Calu3 (cell line): ENCODE results near the gene WDR55. TPM values are rescaled to one million over a fixed set of nuclear protein-coding genes. Genes with fewer than 3 reads are reported as not detected.

ENCODE experiments used
- BruUV-seq: library from RNA; stranded (reverse); fragments of 400-500 nt; replicated peaks from 2 replicates; lab custom pipeline; 2021; lab: Mats Ljungman, UMichigan
- CTCF ChIA-PET: fragments of 300-600 bp; sonication (Branson Sonifier 250); formaldehyde crosslinking; loops from one replicate; lab custom pipeline; 2022; ENCODE audit warnings: antibody characterized with exemption; lab: Charles Lee
- DNase-seq: peaks from one replicate; pipeline ENCODE4 v3.0.0; 2022
- H3K27ac Mint-ChIP-seq: one replicate; pipeline ENCODE4 v1.8.0; 2022; ENCODE audit warnings: mixed read lengths; ENCODE audit not compliant: unreplicated experiment
- H3K27me3 Mint-ChIP-seq: one replicate; pipeline ENCODE4 v1.8.0; 2022; ENCODE audit warnings: mixed read lengths; ENCODE audit not compliant: unreplicated experiment
- H3K36me3 Mint-ChIP-seq: one replicate; pipeline ENCODE4 v1.8.0; 2022; ENCODE audit warnings: mild to moderate bottlenecking, moderate library complexity, mixed read lengths; ENCODE audit not compliant: insufficient read depth, unreplicated experiment
- H3K4me1 Mint-ChIP-seq: one replicate; pipeline ENCODE4 v1.8.0; 2022; ENCODE audit warnings: mild to moderate bottlenecking, low read depth, mixed read lengths; ENCODE audit not compliant: unreplicated experiment
- H3K4me3 Mint-ChIP-seq: one replicate; pipeline ENCODE4 v1.8.0; 2022; ENCODE audit warnings: mild to moderate bottlenecking, low read depth, moderate library complexity, mixed read lengths; ENCODE audit not compliant: unreplicated experiment
- H3K9me3 Mint-ChIP-seq: one replicate; pipeline ENCODE4 v1.8.0; 2022; ENCODE audit warnings: low read depth, mixed read lengths; ENCODE audit not compliant: unreplicated experiment
- CTCF ChIP-seq: fragments of 200-600 bp; IDR thresholded peaks from one replicate; pipeline ENCODE4 v1.8.0; 2022; ENCODE audit warnings: antibody characterized with exemption; ENCODE audit not compliant: unreplicated experiment
- intact Hi-C: fragments of 100-400 bp; cut with micrococcal nuclease; formaldehyde crosslinking; loops from one replicate; pipeline ENCODE4 v1.10.0; 2022; ENCODE audit not compliant: unreplicated experiment
- total RNA-seq: library from RNA; stranded (reverse); gene quantifications from 2 replicates; pipeline ENCODE4 v1.2.3, GENCODE V29; 2022

The WDR55 gene
- total RNA-seq, 1 experiment from 2014 or later = 54.2 TPM

DNA sequence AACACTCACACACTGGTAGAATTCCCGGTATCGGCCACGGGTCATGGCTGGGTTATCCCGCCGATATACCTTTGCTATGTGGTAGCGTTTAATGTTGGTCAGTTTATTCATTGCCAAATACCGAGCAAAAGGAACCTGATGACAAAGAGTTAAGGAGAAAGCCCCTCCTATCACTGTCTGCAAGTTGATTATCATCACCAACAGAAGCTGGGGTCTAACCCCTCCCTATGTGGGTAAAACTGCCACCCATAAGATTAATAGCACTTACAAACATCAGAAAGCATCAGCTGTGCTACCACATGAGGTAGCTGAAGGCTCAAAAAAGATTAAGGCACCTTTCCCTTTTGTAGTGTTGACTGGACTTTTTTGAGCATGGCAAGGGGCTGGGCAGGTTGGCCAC is 14.3 kb downstream of the WDR55 start:
- no peaks in the 10 kb centered on the region for H3K27me3 Mint-ChIP-seq
- H3K27ac Mint-ChIP-seq = no peak overlapping the region
- peaks cover 39% of the 10 kb centered on the region for H3K36me3 Mint-ChIP-seq
- H3K4me3 Mint-ChIP-seq = no peak overlapping the region
- intact Hi-C loops = no loop called here
- no peak for DNase-seq
- H3K4me1 Mint-ChIP-seq = no peaks in the 10 kb centered on the region
- CTCF ChIA-PET = no interaction called here
- no peaks in the 10 kb centered on the region for H3K9me3 Mint-ChIP-seq
- TF ChIP-seq CTCF = no peak
- no TSS peak for BruUV-seq

- BruUV-seq = TSS peak; percentile 49
- intact Hi-C loops = no loop called here
- TF ChIP-seq CTCF = no peak
- H3K9me3 Mint-ChIP-seq = no peaks in the 10 kb centered on the region
- no peak for DNase-seq
- H3K4me1 Mint-ChIP-seq = no peaks in the 10 kb centered on the region
- peaks cover 50% of the 10 kb centered on the region for H3K36me3 Mint-ChIP-seq
- H3K4me3 Mint-ChIP-seq = peak overlapping the region; percentile 93
- no peaks in the 10 kb centered on the region for H3K27me3 Mint-ChIP-seq
- CTCF ChIA-PET = interaction anchor here (0.5 to 1.8 kb wide), 7 partner anchors 10 to 874 kb away, joined by 3 to 9 read pairs (median 4); partner anchors contain the start of genes IK, NDUFA2, TMCO6 and ZMAT2
- peak overlapping the region; percentile 73 for H3K27ac Mint-ChIP-seq
These were observed 25.8 kb downstream of the WDR55 start for GRCh38 chr5:140690376-140690932.

- peak within 1 kb of the TSS; percentile 93 for H3K4me3 Mint-ChIP-seq
- H3K4me1 Mint-ChIP-seq = no peaks in the 10 kb centered on the region
- BruUV-seq = no TSS peak
- CTCF ChIA-PET = interaction anchor here (0.5 to 1.8 kb wide), 9 partner anchors 9 to 873 kb away, joined by 3 to 9 read pairs (median 4); partner anchors contain the start of genes IK, NDUFA2, TMCO6 and ZMAT2
- peaks cover 52% of the 10 kb centered on the region for H3K36me3 Mint-ChIP-seq
- H3K27me3 Mint-ChIP-seq = no peaks in the 10 kb centered on the region
- H3K27ac Mint-ChIP-seq = peak within 1 kb of the TSS; percentile 73
- no peak for TF ChIP-seq CTCF
- H3K9me3 Mint-ChIP-seq = no peaks in the 10 kb centered on the region
- intact Hi-C loops = loop anchor here (1.0 kb wide), 1 partner anchor 27 kb away; the partner anchor contains the start of gene WDR55
- peak; percentile 93 for DNase-seq
These were observed 26.5 kb downstream of the WDR55 start, which contains the start of the genes HARS1 and HARS2 for GRCh38 chr5:140690941-140691924. TSS of gene HARS1 (minus strand) at chr5:140691370. CDS start at chr5:140691304, 66 bp downstream. TSS of gene HARS2 (plus strand) at chr5:140691455. CDS start at chr5:140691649, 194 bp downstream.

DNA sequence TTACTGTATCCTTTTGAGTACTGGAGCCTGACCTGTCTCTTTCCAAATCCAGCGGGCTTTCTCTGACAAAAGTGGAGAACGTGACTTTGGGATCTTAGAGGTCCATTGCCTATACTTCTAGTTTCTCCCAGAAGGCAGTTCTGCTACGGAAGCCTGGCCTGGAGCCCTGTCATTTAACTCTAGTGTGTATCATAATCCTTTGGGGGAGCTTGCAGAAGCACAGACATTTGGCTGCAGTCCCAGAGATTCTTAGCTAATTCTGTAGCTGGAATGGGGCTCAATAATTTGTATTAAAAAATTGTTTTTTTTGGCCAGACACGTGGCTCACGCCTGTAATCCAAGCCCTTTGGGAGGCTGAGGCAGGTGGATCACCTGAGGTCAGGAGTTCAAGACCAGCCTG is 29.6 kb downstream of the WDR55 start:
- CTCF ChIA-PET = no interaction called here
- H3K9me3 Mint-ChIP-seq = no peaks in the 10 kb centered on the region
- intact Hi-C loops = no loop called here
- no peak overlapping the region for H3K27ac Mint-ChIP-seq
- H3K27me3 Mint-ChIP-seq = no peaks in the 10 kb centered on the region
- DNase-seq = no peak
- no peaks in the 10 kb centered on the region for H3K4me1 Mint-ChIP-seq
- no peak overlapping the region for H3K4me3 Mint-ChIP-seq
- TF ChIP-seq CTCF = no peak
- H3K36me3 Mint-ChIP-seq = peaks cover 67% of the 10 kb centered on the region
- BruUV-seq = no TSS peak
